GM21723 (cell line): ENCODE measurements around the gene IL31.
"Not testable (repeated sequence)": the region's sequence is repeated elsewhere in the genome, so short reads cannot be mapped to it uniquely, and the experiment has no call there.

Experiments
- ATAC-seq: cut with Tn5 transposase; IDR thresholded peaks from one replicate; pipeline ENCODE4 v1.9.1; 2021; ENCODE audit warnings: mild to moderate bottlenecking, moderate library complexity; ENCODE audit not compliant: unreplicated experiment

Gene IL31

DNA sequence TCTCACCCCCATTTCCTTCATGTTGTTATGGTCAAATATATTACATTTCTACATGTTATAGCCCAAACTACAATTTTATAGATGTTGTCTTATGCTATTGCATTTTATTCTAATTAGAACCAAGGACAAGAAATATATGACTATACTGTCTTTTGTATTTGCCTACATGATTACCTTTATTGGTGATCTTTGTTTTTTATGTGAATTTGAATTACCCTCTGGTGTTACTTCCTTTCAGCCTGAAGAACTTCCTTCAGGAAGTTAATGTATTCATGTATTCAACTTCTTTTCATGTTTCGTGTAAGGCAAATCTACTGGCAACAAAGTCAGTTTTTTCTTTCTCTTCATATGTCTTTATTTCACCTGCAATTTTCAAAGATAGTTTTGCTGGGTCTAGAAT is 20.8 kb upstream of the IL31 start:
- no peak for ATAC-seq

- ATAC-seq = no peak
Measured at GRCh38 chr12:122192441-122192840, 18.4 kb upstream of the IL31 start.

- no peak for ATAC-seq
Measured at GRCh38 chr12:122190842-122191668, 17.0 kb upstream of the IL31 start.

GRCh38 chr12:122189626-122190475 is 15.8 kb upstream of the IL31 start:
- ATAC-seq = no peak

DNA sequence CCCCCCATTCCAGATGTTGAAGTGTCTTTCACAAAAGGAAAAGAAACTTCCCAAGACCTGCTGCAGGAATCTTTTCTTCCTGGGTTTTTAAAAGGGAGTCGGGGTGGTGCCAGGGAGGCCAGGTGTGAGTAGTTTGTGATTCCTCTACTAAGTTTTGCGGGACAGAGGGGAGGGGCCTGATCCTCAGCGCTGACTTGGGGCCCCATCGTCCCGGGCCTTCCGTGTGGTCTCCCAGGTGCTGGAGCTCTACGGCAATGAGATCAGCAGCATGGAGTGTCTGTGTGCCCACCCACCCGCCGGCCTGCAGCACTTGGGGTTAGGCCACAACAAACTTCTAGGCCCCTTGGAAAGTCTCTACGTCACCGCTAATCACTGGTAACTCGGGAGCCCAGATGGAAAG is 13.4 kb upstream of the IL31 start:
- ATAC-seq = no peak

DNA sequence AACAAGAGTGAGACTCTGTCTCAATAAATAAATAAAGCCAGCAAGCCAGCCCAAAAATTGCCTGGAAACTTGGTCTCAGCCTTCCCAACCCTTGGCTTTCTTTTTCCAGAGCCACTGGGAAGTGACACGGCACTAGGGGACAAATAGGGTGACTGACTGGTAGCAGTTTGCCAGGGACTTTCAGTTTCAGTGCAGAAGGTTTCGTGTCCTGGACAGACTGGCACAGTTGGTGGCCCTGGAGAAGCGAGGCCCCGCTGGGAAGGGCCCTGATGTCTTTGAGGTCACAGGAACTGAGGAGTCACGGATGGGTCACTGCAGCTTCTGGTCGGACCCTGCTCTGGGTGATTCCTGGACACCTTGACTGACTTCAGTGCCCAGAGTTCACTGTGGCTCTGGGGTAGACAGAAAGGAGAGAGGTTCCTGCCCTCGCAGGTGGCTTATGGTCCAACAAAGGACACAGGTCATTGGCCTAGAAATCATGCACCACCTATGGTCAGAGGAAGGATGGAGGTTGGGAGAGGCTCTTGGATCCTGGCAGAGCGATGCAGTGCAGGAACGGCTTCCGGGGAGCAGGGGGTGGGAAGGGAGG is 11.6 kb upstream of the IL31 start:
- ATAC-seq = no peak

- no peak for ATAC-seq
Measured at GRCh38 chr12:122185079-122185478, 11.1 kb upstream of the IL31 start.

- no peak for ATAC-seq
Measured at GRCh38 chr12:122184517-122184916, 10.5 kb upstream of the IL31 start.

- ATAC-seq = no peak
Measured at GRCh38 chr12:122183588-122183940, 9.5 kb upstream of the IL31 start.

GRCh38 chr12:122182887-122183587 is 9.0 kb upstream of the IL31 start, which contains the start of gene LRRC43:
TSS of gene LRRC43 (plus strand) at chr12:122183123. CDS start at chr12:122183145, 22 bp downstream.
- ATAC-seq = no peak

DNA sequence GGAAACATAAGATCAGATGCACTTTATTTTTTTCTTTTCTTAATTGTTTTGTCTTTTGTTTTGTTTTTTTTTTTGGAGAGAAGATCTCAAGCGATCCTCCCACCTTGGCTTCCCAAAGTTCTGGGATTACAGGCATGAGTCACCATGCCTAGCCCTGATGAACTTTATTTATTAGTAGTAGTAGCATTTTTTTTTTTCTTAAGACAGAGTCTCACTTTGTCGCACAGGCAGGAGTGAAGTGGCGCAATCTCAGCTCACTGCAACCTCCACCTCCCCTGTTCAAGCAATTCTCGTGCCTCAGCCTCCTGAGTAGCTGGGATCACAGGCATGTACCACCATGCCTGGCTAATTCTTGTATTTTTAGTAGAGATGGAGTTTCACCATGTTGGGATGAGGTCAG is 2.5 kb upstream of the IL31 start:
- not testable (repeated sequence) for ATAC-seq

GRCh38 chr12:122172262-122172939 is 1.6 kb downstream of the IL31 start:
- ATAC-seq = no peak

DNA sequence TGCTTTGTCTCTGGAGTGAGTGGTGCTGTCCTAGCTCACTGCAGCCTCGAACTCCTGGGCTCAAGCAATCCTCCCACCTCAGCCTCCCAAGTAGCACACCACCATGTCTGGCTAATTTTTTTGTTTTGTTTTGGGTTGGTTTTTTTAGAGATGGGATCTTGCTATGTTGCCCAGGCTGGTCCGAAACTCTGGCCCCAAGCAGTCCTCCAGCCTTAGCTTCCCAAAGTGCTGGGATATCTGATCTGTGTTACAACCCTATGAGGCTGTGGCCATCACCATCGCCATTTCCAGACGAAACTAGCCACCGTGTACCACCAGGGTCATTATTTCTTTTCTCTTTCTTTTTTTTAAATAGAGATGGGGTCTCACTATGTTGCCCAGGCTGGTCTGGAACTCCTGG is 2.6 kb downstream of the IL31 start:
- ATAC-seq = no peak

DNA sequence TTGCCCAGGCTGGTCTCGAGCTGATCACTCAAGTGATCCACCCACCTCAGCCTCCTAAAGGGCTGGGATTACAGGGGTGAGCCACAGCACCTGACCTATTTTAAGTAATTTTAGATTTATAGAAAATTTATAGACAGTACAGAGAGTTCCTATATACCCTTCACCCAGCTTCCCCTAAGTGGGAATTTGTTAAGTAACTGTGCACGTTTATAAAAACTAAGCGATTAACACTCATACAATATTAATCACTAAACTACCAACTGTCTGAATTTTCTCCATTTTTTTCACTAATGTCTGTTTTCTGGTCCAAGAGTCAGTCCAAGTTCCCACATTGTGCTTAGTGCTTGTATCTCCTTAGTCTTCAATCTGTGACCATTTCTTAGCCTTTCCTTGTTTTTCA is 5.5 kb downstream of the IL31 start:
- ATAC-seq = no peak

- no peak for ATAC-seq
Measured at GRCh38 chr12:122167356-122167925, 6.6 kb downstream of the IL31 start.

- ATAC-seq = peak; percentile 90
Measured at GRCh38 chr12:122166422-122167349, 7.3 kb downstream of the IL31 start.

DNA sequence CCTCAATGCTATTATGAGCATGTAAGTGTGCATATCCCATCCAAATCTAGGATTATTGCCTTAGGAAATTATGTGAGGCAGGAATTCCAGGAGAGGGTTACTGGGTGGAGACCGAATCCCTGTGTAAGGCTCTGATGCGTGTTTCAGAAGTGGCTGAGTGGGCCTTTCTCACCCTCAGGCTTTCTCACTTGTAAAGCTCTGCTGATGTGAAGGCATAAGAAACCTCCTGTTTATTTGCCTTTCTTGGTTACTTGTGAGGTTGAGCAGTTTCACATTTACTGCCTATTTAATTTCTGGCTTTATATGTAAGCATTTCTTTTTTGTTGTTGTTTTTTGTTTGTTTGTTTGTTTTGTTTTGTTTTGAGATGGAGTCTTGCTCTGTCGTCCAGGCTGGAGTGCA is 11.0 kb downstream of the IL31 start:
- ATAC-seq = no peak

GRCh38 chr12:122161682-122162081 is 12.3 kb downstream of the IL31 start:
- ATAC-seq = no peak

DNA sequence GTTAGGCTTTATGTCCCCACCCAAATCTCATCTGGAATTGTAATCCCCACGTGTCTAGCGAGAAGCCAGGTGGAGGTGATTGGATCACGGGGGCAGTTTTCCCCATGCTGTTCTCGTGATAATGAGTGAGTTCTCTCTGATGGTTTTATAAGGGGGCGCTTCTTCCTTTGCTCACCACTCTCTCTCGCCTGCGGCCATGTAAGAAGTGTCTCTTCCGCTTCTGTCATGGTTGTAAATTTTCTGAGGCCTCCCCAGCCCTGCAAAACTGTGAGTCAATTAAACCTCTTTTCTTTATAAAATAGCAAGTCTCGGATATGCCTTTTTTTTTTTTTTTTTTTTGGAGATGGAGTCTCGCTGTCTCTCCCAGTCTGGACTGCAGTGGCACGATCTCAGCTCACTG is 13.3 kb downstream of the IL31 start:
- ATAC-seq = no peak
